KMS-11 (cell line): ENCODE results near the gene IFFO2.

Experiments used
- H2AFZ ChIP-seq: fragments of 200-600 bp; sonication (generic); 2 replicates; pipeline ENCODE4 v1.6.1; 2016; ENCODE audit warnings: antibody characterized with exemption, mixed run types, low read depth
- H3K27ac ChIP-seq: fragments of 200-600 bp; sonication (generic); 2 replicates; pipeline ENCODE4 v1.6.1; 2016; ENCODE audit warnings: mild to moderate bottlenecking, mixed run types
- H3K27me3 ChIP-seq: fragments of 200-600 bp; sonication (generic); 2 replicates; pipeline ENCODE4 v1.6.1; 2017; ENCODE audit warnings: mild to moderate bottlenecking, low read depth, mixed run types, moderate library complexity; ENCODE audit not compliant: insufficient read depth
- H3K36me3 ChIP-seq: fragments of 200-600 bp; sonication (generic); 2 replicates; pipeline ENCODE4 v1.6.1; 2017; ENCODE audit warnings: mild to moderate bottlenecking, mixed run types; ENCODE audit not compliant: insufficient read depth
- H3K4me1 ChIP-seq: fragments of 200-600 bp; sonication (generic); 2 replicates; pipeline ENCODE4 v1.6.1; 2016; ENCODE audit warnings: mild to moderate bottlenecking, low read depth, mixed run types; ENCODE audit not compliant: poor library complexity, severe bottlenecking
- H3K4me2 ChIP-seq: fragments of 200-600 bp; sonication (generic); 2 replicates; pipeline ENCODE4 v1.7.0; 2016; ENCODE audit warnings: mild to moderate bottlenecking, mixed run types
- H3K4me3 ChIP-seq: fragments of 200-600 bp; sonication (generic); IDR thresholded peaks from 2 replicates; pipeline ENCODE4 v1.6.1; 2017; ENCODE audit warnings: low read depth, low read length, mixed read lengths; ENCODE audit not compliant: insufficient read depth
- H3K79me2 ChIP-seq: fragments of 200-600 bp; sonication (generic); 2 replicates; pipeline ENCODE4 v1.6.1; 2016; ENCODE audit warnings: low read depth, mixed run types; ENCODE audit not compliant: insufficient read depth
- H3K9ac ChIP-seq: fragments of 200-600 bp; sonication (generic); 2 replicates; pipeline ENCODE4 v1.6.1; 2016; ENCODE audit warnings: mild to moderate bottlenecking, mixed run types
- H4K20me1 ChIP-seq: fragments of 200-600 bp; sonication (generic); 2 replicates; pipeline ENCODE4 v1.6.1; 2016; ENCODE audit warnings: mild to moderate bottlenecking, mixed run types; ENCODE audit not compliant: insufficient read depth
- TF ChIP-seq, protein P1 (sequence below): fragments of 200-600 bp; sonication (generic); conservative IDR thresholded peaks from 2 replicates; pipeline ENCODE4 v1.6.1; 2017; ENCODE audit warnings: low read depth, mild to moderate bottlenecking, antibody characterized with exemption, low read length, moderate library complexity, mixed read lengths

The IFFO2 gene

DNA sequence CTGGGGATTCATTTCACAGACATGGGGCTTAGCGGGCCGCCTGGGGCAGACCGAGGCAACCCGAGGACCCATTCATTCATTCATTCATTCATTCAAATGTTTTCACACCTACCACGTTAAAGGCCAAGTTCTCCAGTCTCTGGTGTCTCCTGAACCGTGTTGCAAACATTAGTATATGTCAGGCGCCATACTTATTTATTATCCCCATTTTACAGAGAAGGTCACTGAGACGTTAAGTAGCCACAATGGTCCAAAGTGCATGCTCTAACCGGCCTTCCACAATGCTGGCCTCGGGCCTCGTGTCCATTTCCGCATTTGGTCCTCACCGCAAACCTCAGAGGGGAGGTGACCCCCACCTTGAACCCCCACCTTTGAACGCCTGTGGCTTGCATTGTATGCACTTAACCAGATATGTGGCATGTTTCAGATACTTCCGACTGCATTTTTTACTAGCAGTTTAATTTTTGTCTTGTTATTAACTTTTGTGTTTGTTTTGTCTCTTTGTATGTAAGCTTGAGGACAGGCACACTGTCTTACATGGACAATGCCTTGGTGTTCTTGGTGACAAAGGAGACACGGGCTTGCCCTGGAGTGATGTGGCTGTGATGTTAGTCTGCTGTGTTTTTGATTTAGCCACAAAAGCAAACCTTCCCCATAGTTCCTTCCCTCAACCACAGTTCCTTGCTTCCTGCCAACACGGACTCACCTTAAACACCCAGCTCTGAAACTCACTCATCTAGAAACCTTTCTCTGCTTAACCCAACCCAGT, 1.2 kb upstream of the IFFO2 start:
- H3K4me3 ChIP-seq, result no peak overlapping the region
- H3K9ac ChIP-seq, result no peak overlapping the region
- no peak overlapping the region for H3K27ac ChIP-seq
- TF ChIP-seq, protein P1, sequence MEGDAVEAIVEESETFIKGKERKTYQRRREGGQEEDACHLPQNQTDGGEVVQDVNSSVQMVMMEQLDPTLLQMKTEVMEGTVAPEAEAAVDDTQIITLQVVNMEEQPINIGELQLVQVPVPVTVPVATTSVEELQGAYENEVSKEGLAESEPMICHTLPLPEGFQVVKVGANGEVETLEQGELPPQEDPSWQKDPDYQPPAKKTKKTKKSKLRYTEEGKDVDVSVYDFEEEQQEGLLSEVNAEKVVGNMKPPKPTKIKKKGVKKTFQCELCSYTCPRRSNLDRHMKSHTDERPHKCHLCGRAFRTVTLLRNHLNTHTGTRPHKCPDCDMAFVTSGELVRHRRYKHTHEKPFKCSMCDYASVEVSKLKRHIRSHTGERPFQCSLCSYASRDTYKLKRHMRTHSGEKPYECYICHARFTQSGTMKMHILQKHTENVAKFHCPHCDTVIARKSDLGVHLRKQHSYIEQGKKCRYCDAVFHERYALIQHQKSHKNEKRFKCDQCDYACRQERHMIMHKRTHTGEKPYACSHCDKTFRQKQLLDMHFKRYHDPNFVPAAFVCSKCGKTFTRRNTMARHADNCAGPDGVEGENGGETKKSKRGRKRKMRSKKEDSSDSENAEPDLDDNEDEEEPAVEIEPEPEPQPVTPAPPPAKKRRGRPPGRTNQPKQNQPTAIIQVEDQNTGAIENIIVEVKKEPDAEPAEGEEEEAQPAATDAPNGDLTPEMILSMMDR, result no peak
- H2AFZ ChIP-seq, result peak overlapping the region; percentile 79; the same call in 1 of the 2 replicates
- H4K20me1 ChIP-seq, result no peaks in the 10 kb centered on the region
- H3K4me2 ChIP-seq, result no peak overlapping the region; the same call in 1 of the 2 replicates
- no peaks in the 10 kb centered on the region for H3K79me2 ChIP-seq
- peaks cover 66% of the 10 kb centered on the region for H3K27me3 ChIP-seq
- H3K36me3 ChIP-seq, result no peaks in the 10 kb centered on the region
- H3K4me1 ChIP-seq, result no peaks in the 10 kb centered on the region

DNA sequence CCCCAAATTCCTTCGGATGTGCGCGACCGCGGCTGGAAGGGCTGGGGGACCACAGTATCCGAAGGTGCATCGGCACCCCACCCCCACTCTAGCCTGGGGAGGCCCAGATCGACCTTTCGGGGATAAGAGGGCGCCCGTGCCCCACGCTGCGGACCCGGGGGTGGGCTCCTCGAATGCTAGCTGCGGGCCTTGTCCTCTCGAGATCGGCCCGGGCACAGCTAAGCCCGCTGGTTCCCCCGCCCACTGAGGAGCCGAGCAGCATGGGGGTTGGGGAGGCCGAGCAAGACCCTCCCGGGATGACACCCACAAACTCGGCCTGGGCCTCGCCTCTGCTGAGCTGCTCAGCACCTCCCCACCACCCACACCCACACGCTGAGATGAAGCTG, 653 bp upstream of the IFFO2 start:
- peaks cover 65% of the 10 kb centered on the region for H3K27me3 ChIP-seq
- H4K20me1 ChIP-seq, result no peaks in the 10 kb centered on the region
- H3K4me2 ChIP-seq, result peak overlapping the region; percentile 86; the same call in 1 of the 2 replicates
- H2AFZ ChIP-seq, result peak overlapping the region; percentile 79
- TF ChIP-seq, protein P1, result no peak
- H3K79me2 ChIP-seq, result no peaks in the 10 kb centered on the region
- H3K9ac ChIP-seq, result no peak overlapping the region
- no peak overlapping the region for H3K27ac ChIP-seq
- no peak overlapping the region for H3K4me3 ChIP-seq
- no peaks in the 10 kb centered on the region for H3K36me3 ChIP-seq
- peaks cover 5% of the 10 kb centered on the region for H3K4me1 ChIP-seq

DNA sequence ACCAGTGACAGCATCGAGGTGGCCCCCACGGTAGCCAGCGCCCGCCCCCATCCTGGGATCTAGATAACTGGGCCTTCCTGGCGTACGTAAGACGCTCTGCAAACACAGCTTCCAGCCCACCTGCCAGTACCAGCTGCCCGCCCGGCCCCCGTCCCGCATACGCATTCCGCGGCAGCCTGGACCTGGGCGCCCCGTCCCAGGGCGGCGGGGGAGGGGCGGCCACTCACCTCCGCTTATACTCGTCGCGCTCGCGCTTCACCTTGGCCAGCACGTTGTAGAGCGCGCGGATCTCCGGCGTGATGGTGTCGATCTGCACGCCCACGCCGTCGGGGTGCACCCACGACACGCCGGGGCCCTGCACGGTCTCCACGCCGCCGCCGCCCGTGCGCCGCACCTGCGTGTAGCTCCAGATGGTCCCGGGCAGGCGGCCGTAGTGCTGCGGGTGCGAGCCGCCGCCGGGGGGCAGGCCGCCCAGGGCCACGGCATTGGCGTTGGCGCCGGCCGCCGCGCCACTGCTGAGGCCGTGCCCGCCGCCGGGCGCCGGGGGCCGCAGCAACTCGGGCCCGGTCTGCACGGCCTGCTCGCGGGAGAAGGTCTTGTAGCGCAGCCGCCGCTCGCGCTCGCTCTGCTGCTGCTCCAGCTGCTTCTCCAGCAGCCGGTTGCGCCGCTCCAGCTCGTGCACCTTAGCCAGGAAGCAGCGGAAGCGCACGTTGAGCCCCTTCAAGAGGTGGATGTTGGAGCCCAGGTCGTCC, 859 bp downstream of the IFFO2 start:
- Histone ChIP-seq H4K20me1 (no peaks in the 10 kb centered on the region), H3K4me3 (no peak overlapping the region), H3K27ac (no peak overlapping the region), H3K9ac (no peak overlapping the region), H2AFZ (no peak overlapping the region), H3K79me2 (no peaks in the 10 kb centered on the region), H3K27me3 (peaks cover 63% of the 10 kb centered on the region), H3K4me1 (peaks cover 15% of the 10 kb centered on the region), H3K4me2 (no peak overlapping the region; the same call in 1 of the 2 replicates), H3K36me3 (no peaks in the 10 kb centered on the region)
- TF ChIP-seq, protein P1, result no peak

DNA sequence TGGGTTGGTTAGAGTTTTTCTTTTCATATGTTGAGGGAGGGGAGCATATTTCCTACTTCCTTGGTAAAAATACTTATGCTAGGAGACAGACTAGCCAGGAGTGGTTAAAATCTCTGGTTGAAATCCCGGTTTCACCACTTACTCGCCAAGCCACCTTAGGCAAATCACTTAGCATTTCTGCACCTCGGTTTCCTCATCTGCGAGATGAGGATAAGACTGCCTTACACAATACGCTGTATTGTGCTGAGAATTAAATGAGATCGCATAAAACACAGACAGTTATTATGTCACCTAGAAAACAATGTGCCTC, 1.4 kb downstream of the IFFO2 start:
- Histone ChIP-seq H3K4me1 (peaks cover 15% of the 10 kb centered on the region), H3K79me2 (no peaks in the 10 kb centered on the region), H3K4me3 (no peak overlapping the region), H3K27me3 (peaks cover 66% of the 10 kb centered on the region), H4K20me1 (no peaks in the 10 kb centered on the region), H3K9ac (no peak overlapping the region), H3K4me2 (no peak overlapping the region; the same call in 1 of the 2 replicates), H3K27ac (no peak overlapping the region), H2AFZ (no peak overlapping the region), H3K36me3 (no peaks in the 10 kb centered on the region)
- TF ChIP-seq, protein P1, result no peak
